Stimulated activated CD8-positive, alpha-beta memory T cell treated with anti-CD3 and anti-CD28 coated beads, Interleukin-12 subunit alpha, Interleukin-12 subunit beta, amount 100 ng/mL, for 24 hours (primary cell): ENCODE results near the gene TCP11.

Source experiments
- DNase-seq: peaks from one replicate; pipeline ENCODE4 v3.0.0-alpha.2; 2020; ENCODE audit errors: extremely low read depth

Gene TCP11

DNA sequence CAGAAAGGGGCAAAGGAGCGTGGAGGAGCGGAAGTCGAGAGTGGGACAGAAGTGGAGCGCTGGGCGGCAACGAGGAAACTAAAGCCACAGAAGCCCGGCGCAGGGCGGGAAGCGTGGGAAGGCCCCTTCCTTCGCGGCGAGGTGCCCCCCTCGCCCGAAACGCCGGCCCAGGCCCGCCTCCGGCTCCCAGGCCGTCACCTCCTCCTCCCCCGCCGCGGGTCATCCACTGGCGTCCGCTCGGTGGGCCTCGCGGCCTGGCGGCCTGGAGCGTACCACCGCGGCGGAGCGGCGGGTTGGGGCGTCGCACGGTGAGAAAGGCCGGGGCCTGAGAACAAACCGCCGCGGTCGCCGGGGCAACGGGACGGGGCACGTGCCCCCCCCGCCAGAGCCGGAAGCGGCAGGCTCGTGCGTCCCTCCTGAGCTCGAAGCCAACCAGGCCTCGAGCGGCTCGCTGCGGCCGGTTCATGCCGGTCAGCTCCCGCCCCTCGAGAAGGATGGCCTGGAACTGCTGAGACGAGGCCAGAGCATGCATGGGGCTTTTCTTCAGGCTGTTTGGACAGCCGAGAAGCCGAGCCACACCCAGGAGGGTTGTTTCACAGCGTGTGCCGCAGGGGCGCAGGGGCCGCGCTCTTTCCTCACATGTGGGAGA lies at the start of gene TCP11:
Gene TCP11 (minus strand): TSS at position 333 of the 649 bp plus-strand sequence. CDS start 469 bp downstream, outside the sequence.
- DNase-seq: no peak

DNA sequence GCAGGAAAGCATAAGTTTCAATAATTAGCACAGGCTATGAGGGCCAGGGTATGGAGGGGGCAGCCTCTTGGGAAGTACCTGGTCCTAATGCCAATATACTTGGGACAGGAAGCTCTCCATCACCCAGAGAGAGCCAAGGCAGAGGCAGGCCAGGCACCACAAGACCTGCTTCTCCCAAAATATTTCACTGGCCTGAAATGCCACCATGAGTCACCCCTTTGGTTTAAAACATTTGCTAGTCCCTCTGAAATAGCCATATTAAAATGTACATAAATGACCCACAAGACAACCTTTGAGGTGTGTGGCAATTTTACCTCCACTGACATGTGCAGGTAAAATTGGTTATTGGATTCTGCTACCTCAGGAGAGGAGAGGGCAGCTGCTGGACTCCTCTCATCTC lies 49.2 kb upstream of the TCP11 start:
- no peak for DNase-seq

DNA sequence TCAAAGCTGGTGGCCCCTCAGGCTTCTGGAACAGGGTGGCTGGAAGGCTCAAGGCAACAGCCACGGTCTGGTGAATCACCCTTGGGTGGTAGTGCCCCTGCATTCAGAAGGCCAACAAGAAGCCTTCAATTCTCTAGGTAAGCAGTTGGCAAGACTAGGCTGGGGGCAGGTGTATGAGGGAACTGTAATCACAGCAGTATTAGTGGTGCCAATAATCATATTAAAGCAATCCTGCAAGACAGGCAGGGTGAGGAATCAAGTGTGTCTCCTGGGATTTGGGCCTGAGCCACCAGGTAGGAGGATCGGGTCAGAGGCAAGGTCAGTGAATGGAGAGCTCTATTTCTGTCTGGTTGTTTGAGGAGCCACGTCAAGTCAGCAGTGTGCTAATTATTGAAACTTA lies 47.7 kb upstream of the TCP11 start:
- DNase-seq: no peak

DNA sequence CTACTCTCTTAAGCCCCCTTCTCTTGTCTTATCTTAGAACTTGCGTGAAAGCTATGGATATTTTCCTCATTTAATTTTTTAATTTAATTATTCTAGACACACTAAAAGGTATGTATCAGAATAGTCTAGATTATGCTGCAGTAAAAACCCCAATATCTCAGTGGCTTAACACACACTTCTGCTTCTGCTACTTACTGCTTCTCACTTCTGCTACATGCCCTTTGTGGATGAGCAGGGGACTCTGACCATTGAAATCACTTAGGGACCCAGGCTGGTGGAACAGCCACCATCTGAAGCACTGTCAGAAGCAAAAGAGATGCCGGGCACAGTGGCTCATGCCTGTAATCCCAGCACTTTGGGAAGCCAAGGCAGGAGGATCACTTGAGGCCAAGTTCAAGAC lies 45.4 kb upstream of the TCP11 start:
- no peak for DNase-seq

DNA sequence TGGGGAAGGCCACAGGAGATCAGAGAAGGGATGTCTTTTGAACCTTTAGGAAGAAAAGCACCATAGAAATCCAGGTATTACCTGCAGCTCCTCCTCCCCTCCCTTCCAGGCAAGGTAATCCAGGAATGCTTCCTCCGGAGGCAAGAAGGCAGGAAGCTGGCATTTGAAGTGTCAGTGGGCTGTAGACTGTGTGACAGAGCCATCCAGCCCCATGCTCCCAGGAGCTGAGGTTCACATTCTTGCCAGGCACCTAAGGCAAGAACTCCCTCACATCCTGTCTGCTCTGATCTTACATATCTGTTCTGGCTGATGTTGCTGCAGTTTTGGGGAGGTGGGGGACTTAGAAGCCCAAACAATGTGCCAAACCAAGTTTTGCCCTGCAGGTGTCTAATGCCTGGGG lies 44.8 kb upstream of the TCP11 start:
- no peak for DNase-seq

DNA sequence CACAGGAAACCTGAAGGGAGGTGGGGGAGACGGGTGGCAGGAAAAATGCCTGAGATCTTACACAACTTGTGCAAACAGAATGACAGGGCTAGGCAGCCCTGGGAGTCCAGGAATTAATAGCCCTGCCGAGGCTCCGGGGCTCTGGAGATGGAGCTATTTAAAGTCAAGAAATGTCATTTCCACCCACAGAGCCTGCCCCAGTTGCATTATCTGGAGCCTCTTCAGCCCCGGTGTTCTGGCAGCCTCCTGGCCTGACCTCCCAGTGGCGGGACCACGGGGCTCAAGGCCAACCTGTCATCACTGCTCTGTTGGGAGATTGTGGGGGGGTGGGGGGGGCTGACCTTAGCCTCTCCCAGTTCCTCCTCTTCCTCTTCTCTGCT lies 44.2 kb upstream of the TCP11 start:
- no peak for DNase-seq

DNA sequence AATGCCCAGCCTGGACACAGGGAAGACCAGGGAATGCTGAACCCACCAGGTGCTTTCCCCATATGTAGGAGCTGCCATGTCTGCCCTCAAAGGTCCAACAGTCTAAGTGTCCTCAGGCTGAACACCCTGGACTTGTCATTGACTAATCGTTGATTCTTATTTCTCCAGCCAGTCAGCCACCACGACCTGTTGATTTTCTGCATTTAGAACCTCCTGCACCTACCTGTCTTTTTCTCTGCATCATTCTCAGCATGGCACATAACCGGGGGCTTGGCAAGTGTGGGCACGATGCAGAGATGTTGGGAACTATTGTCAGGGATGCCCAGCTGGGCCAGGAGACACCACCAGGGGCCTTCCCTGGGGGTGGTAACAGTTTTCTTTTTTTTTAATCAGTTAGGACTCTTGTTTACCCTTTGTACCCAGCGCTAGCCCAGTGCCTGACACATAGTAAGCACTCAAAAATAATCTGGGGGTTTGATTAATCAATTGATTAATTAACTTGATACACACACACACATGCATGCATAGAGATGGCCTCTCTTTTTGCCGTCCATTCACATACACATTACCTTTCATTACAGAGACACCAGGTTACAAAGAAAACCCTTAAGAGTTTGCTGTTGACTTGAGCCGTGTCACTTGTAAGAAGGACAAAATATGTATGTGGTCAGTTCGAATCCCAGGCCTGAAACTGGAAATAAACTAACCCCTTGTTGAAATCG lies 43.6 kb upstream of the TCP11 start:
- DNase-seq: no peak

DNA sequence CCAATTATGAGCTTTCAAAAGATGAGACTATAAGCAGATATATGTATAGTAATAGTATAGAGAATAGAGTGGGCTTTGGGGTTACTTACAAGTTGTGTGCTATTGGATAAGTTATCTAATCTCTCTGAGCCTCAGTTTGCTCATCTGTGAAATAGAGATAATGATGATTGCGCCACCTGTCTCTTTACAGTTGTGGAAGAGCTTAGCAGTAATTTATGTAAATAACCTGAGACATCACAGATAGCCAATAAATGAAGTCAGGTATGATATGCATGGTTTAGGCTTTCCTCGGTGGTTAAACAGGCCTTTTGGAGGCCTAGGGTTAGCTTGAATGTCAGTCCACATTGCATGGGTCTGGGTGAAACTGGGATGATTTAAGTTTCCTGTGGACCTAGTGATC lies 42.8 kb upstream of the TCP11 start:
- DNase-seq: no peak

DNA sequence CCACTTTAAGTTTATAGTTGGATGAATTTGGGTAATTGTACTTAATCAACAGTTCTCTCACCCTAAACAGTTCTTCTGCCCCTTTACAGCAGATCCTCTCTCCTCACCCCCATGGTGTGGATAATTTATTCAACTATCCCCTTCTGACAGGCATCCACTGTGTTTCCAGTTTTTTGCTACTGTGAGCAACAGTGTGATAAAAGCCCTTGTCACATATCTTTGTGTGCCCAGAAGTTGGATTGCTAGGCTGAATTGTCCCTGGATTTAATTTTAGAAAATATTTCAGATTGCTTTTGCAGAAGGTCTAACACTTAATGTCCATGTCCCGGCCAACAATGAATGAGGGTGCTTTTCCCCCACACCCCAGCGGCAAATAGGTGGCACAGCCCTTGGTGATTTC lies 42.1 kb upstream of the TCP11 start:
- no peak for DNase-seq

DNA sequence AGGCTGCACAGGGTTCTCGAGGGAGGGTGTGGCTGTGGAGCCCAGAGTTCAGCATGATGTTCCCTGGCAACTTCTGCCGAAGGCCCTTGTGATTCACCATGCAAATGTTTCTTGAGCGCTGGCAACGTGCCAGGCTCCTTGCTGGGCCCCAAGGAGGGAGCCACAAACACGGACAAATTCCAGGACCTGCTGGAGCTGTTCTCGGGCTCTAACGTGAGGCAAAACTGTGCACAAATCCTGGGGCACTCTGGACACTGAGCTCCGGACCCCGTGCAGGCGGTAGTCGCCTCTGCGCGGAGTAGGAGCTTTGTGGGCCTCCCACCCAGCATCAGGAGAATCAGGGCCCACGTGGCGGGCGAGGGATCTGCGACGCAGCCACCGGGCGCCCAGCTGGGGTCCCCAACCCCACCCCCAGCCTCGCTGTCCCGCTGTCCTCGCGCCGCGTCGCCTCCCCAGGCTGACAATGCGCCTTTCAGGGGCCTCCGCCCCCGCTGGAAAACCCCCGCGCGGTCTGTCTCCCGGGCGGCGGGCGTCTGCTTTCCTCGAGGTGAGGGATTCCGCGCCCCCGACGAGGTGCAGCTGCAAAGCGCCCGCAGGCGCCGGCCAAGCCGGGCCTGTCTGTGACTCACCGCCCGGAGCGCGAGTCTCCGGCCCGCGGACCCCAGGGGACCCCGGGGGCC lies 40.9 kb upstream of the TCP11 start:
- no peak for DNase-seq

DNA sequence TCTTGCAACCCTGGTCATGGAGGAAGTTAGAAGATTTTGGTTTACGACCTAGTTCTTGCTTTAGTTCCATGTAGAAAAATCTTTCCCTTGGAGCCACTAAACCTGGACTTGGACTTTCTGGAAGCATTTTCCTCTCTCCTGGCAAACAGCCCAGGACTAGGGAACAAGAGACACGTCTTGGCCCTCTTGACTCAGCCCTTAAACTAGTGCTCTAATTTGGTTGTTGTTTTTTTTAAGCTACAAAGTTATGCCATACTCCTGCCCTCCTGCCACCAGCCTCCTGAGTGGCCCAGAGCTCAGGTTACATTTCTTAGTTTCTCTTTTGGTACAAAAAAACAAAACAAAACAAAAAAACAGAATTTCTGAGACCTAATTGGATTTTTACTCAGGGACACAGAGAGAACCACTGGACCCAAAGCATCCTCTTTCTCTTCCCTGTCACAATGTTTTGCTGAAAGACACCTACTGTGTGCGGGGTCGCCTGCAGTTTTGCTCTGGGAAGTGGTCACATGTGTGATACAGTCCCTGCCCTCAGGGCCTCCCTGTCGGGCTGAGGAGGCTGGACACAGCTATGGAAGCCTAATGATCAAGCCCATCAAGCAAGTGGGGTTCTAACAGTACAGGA lies 40.3 kb upstream of the TCP11 start:
- DNase-seq: no peak

DNA sequence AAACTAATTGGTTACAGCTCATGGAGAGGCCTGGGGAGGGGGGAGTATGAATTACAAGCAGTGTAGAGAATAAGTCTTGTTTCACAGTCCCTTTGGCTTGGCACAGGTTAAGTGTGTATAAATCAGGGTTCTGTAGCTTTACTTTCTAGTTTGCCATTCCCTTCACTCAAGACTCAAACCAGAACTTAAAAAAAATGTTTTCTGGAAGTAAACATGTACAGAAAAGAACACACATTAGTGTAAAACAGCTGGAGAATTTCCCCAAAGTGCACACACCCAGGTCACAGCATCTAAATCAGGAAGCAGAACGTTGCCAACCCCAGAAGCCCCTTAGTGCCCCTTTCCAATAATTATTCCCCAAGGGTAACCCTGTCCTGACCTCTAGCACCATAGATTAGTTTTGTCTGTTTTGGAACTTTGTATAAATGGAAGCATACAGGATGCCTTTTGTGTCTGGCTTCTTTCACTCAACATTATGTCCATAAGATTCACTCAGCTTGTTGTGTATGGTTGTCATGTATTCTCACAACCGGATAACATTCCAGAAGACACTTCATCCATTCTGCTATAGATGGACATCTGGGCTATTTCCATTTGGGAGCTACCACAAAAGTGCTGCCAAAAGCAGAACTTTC lies 38.9 kb upstream of the TCP11 start:
- DNase-seq: no peak

DNA sequence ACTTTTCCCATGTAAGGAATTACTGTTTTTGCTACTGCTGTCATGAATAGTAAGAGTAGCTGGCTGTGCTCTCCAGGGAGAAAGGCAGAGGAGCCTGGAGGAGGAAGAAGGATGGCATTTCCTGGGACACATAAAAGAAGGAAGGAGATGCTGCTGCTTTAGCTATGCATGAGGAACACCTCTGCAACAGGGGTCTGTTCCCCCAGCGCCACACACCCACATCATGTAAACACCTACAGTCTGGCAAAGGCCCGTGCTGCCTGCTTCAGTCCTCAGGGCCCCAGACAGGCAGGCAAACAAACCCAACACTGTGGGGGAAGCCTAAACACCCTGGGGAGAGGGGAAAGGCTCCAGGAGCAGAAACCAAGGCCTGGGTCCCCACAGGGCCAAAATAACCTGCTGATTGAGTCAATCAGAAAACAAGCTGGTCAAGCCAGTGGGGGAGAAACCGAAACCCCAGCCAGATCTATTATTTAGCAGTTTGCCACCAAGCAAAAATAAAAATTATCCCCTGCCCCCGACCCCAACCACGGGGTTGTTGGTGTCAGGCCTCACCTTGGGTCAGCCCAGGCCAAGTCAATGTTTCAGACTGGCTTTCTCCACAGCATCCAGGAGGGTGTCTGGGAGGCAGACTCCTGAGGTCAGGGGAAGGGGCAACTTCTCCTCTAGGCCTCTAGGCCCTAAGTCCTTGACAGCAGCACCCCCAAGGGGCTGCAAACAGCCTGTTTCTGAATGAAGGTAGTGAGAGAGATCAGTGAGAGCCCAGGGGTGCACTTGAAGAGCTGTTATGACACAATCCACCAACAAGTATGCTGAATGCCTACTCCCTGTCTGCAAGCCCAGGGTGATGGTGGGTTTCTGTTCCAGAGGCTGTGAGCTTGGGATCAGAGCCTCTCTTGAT lies 38.0 kb upstream of the TCP11 start:
- DNase-seq: no peak

DNA sequence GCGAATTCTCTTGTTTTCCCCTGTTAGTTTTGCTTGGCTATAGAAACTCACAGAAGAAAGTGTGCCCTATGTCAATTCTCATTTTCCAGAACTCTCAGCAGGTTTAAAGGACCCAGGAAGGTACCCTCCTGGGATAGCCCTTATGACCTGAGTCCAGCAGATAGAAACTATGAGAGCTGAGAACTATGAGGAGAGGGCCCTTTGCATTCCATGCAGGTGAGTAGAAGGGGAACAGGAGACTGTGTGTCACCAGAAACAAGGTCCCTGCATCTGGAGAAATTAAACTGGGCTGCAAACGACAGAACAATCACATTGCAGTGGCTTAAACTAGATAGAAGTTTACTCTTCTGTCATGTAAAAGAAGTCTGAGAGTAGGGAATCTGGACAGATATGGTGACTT lies 36.9 kb upstream of the TCP11 start:
- no peak for DNase-seq

DNA sequence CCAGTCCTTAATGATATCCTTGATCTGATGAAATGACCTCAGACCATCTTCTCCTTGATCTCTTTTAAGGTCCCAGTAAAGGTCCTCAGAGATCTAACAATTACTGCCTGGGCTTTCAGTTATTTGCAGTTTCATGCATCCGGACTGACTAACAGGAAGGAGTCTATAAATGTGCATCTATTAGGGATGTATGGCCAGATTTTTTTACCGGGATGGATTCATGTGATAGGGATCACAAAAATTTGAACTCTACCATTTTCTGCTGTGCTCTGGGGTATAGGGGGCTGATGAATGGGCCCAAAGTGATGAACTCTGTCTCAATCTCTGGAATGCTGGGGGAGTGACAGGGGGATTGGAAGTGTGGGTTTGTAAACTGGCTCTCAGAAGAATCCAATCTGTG lies 36.5 kb upstream of the TCP11 start:
- no peak for DNase-seq

DNA sequence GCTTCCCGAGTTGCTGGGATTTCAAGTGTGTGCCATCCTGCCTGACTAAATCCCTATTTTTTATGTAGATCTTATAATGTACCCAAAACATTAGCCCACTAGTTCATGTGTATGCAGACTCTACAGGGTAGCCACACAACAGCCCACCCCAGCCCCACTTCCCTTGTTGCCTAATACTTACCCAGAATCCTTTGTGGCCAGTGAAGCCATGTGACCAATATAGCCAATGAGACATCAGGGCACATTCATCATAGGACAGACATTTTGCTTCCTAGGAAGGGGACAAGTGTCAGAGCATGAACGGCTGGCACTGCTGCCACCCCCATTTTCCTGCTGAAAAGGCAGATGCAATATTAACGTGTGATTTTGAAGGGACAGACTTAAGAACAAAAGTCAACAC lies 36.0 kb upstream of the TCP11 start:
- DNase-seq: no peak

DNA sequence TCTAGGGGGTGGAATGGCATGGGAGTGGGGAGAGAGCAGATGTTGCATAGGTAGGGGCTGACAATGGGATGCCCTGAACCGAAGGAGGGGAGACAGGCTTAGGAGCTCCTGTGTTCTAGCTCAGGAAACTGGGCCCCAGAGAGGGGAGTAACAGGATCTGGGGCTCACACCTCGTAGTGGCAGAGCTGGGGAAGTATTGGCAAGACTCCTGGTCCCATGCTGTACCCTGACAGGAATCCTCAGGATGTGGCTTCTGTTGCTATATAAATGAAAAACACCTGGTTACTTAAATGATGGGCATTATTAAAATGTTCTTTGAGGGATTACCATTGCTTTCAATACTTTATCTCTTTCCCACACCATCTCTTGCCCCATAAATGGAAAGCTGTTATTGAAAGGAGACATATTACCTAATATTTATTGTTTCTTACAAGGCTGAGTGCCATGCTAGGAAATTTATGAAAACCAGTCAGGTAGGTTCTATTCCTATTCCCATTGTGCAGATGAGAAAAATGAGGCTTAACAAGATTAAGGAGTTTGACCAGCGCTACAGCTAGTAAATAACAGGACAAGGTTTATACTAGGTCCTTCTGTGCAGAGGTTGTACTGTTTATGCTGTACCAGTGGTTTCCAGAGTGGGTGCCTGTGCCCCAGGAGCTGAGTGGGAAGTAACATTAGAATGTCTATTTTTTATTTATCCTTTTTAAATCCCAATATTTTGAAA lies 35.3 kb upstream of the TCP11 start:
- DNase-seq: no peak

DNA sequence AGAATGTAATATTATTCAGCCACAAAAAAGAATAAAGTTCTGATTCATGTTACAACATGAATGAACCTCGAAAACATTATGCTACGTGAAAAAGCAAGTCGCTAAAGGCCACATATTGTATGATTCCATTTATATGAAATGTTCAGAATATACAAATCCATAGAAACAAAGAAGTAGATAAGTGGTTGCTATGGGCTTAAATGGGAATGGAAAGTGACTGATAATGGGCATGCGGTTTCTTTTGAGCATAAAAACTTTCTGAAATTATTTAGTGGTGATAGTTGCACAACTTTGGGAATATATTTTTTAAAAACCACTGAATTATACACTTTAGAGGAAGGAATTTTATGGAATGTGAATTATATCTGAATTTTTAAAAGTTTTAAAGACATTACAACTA lies 33.4 kb upstream of the TCP11 start:
- DNase-seq: no peak

DNA sequence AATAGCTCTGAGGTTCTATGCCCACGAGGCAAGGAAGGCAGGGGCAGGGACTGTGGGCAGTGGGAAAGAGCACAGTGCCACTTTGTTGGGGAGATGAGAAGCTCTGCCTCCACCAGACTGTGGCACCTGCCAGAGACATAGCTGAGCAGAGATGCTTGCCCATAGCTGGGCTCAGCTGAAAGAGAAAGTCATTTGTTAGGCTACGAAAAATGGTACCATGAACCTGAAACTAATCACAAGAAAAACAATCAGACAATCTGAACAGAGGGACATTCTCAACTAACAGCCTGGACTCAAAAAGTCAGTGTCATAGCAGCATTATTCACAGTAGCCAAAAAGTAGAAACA lies 32.9 kb upstream of the TCP11 start:
- DNase-seq: no peak

DNA sequence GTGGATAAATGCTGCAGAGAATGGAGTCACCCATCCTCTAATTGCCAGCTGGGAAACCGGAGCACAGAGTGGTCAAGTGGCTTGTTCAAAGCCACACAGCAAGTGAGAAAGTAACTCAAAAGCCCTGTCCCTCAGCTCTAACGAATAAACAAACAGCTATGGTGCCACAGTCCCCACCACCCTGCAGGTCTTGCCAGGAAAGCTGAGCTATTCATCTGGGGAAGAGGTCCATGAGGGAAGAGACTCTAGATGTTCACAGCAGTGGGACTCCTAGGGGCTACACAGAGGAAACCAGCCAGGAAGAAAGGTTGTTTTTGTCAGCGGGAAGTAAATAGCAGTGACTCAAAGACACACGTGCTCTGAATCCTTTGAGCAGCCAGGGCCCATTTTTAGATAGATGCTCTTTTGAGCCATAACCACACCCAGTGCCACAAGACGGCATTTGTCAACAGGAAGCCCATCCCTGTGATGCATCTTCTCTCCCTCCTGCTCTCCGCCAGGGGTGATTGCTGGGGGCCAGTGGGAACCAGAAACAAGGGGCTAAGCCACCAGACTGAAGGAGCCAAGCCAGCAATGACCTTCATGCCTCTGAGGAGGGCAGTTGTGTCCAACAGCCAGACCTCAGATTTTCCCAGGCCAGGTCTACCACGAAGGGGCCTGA lies 32.4 kb upstream of the TCP11 start:
- DNase-seq: no peak
